OCI-LY1 (cell line): ENCODE data around the gene PLBD2.

Source experiments
- H2AFZ ChIP-seq: fragments of 200-600 bp; sonication (generic), shearing (Covaris generic); 2 replicates; pipeline ENCODE4 v1.6.0; 2014; ENCODE audit warnings: antibody characterized with exemption, mild to moderate bottlenecking, low read length
- H3F3A ChIP-seq: fragments of 200-600 bp; sonication (generic), shearing (Covaris generic); 2 replicates; pipeline ENCODE4 v1.6.0; 2014; ENCODE audit warnings: mild to moderate bottlenecking, antibody characterized with exemption, low read length, moderate library complexity; ENCODE audit not compliant: insufficient read depth
- H3K27ac ChIP-seq: fragments of 200-600 bp; sonication (generic); 2 replicates; pipeline ENCODE4 v1.5.1; 2014; ENCODE audit warnings: low read length, mixed run types, mild to moderate bottlenecking, low read depth; ENCODE audit not compliant: poor library complexity, severe bottlenecking
- H3K27me3 ChIP-seq: fragments of 200-600 bp; sonication (generic); 2 replicates; pipeline ENCODE4 v1.6.0; 2014; ENCODE audit warnings: antibody characterized with exemption, mild to moderate bottlenecking, low read length, moderate library complexity; ENCODE audit not compliant: insufficient read depth
- H3K36me3 ChIP-seq: fragments of 200-600 bp; sonication (generic); 2 replicates; pipeline ENCODE4 v1.6.1; 2014; ENCODE audit warnings: mild to moderate bottlenecking, antibody characterized with exemption, low read length, moderate library complexity, mixed read lengths; ENCODE audit not compliant: insufficient read depth
- H3K4me1 ChIP-seq: fragments of 200-600 bp; sonication (generic); 2 replicates; pipeline ENCODE4 v1.5.1; 2014; ENCODE audit warnings: mild to moderate bottlenecking, low read length, moderate library complexity; ENCODE audit not compliant: insufficient read depth, severe bottlenecking
- H3K4me2 ChIP-seq: fragments of 200-600 bp; sonication (generic), shearing (Covaris generic); 2 replicates; pipeline ENCODE4 v1.6.1; 2014; ENCODE audit warnings: low read length
- H3K4me3 ChIP-seq: fragments of 200-600 bp; sonication (generic); 2 replicates; pipeline ENCODE4 v1.5.1; 2014; ENCODE audit warnings: low read length, low read depth, mild to moderate bottlenecking, mixed read lengths; ENCODE audit not compliant: poor library complexity, severe bottlenecking
- H3K79me2 ChIP-seq: fragments of 200-600 bp; shearing (Covaris generic); 2 replicates; pipeline ENCODE4 v1.6.1; 2016; ENCODE audit warnings: mixed run types, low read length, mixed read lengths; ENCODE audit not compliant: insufficient read depth
- H3K9ac ChIP-seq: fragments of 200-600 bp; sonication (generic), shearing (Covaris generic); 2 replicates; pipeline ENCODE4 v1.6.1; 2014; ENCODE audit warnings: mild to moderate bottlenecking, low read length, mixed read lengths
- H3K9me2 ChIP-seq: fragments of 200-600 bp; sonication (generic), shearing (Covaris generic); 2 replicates; pipeline ENCODE4 v1.6.1; 2014; ENCODE audit warnings: low read depth, mild to moderate bottlenecking, low read length, mixed read lengths
- H3K9me3 ChIP-seq: fragments of 200-600 bp; shearing (Covaris generic); 2 replicates; pipeline ENCODE4 v1.6.1; 2014; ENCODE audit warnings: low read length, mixed read lengths
- H4K20me1 ChIP-seq: fragments of 200-600 bp; sonication (generic), shearing (Covaris generic); 2 replicates; pipeline ENCODE4 v1.6.0; 2016; ENCODE audit warnings: mild to moderate bottlenecking, low read length; ENCODE audit not compliant: insufficient read depth
- EZH2 ChIP-seq: fragments of 200-600 bp; sonication (generic), shearing (Covaris generic); IDR thresholded peaks from 2 replicates; pipeline ENCODE4 v1.8.0; 2017; ENCODE audit warnings: borderline replicate concordance, mixed run types, mild to moderate bottlenecking, antibody characterized with exemption, low read length, moderate library complexity, mixed read lengths
- TF ChIP-seq, protein P1 (sequence below): fragments of 200-600 bp; sonication (generic), shearing (Covaris generic); IDR thresholded peaks from 2 replicates; pipeline ENCODE4 v1.5.1; 2017; ENCODE audit warnings: mild to moderate bottlenecking, antibody characterized with exemption, low read length, moderate library complexity, mixed read lengths

PLBD2 gene

DNA sequence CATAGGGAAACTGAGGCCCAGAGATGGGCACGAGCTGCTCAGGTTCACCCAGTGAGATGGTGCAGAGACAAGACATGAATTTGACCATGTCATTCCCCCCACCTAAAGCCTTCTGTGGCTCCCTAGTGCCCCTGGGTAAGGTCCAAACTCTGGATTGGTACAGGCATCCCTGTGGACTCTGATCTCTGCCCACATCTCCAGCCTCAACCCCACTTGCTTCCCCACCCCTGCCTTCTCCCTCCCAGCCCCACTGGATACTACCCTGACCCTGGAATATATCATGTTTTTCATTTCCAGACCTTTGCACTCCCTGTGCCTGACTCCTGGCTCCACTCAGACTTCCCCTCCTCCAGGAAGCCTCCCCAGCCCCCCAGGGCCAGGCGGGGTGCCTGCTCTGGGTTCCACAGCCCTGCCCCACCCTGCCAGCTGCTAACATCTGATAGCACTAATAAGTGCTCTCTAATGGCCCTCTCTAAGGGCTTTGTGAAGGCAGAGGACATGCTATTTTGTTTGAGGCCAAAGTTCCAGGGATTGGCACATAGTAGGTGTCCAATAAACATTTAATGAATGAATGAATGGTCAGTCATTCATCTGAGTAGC lies 62.7 kb downstream of the PLBD2 start:
- Histone ChIP-seq H3K9ac (no peak overlapping the region), H3K36me3 (no peaks in the 10 kb centered on the region), H3K27ac (no peak overlapping the region), H3K4me2 (no peak overlapping the region), H4K20me1 (no peaks in the 10 kb centered on the region), H3K27me3 (no peaks in the 10 kb centered on the region), H3K4me1 (peaks cover 14% of the 10 kb centered on the region), H3K79me2 (no peaks in the 10 kb centered on the region), H3K9me3 (no peaks in the 10 kb centered on the region), H3K4me3 (no peak overlapping the region), H3F3A (no peaks in the 10 kb centered on the region), H2AFZ (no peak overlapping the region), H3K9me2 (no peaks in the 10 kb centered on the region)
- no peak for TF ChIP-seq EZH2
- TF ChIP-seq, protein P1, sequence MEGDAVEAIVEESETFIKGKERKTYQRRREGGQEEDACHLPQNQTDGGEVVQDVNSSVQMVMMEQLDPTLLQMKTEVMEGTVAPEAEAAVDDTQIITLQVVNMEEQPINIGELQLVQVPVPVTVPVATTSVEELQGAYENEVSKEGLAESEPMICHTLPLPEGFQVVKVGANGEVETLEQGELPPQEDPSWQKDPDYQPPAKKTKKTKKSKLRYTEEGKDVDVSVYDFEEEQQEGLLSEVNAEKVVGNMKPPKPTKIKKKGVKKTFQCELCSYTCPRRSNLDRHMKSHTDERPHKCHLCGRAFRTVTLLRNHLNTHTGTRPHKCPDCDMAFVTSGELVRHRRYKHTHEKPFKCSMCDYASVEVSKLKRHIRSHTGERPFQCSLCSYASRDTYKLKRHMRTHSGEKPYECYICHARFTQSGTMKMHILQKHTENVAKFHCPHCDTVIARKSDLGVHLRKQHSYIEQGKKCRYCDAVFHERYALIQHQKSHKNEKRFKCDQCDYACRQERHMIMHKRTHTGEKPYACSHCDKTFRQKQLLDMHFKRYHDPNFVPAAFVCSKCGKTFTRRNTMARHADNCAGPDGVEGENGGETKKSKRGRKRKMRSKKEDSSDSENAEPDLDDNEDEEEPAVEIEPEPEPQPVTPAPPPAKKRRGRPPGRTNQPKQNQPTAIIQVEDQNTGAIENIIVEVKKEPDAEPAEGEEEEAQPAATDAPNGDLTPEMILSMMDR: no peak

DNA sequence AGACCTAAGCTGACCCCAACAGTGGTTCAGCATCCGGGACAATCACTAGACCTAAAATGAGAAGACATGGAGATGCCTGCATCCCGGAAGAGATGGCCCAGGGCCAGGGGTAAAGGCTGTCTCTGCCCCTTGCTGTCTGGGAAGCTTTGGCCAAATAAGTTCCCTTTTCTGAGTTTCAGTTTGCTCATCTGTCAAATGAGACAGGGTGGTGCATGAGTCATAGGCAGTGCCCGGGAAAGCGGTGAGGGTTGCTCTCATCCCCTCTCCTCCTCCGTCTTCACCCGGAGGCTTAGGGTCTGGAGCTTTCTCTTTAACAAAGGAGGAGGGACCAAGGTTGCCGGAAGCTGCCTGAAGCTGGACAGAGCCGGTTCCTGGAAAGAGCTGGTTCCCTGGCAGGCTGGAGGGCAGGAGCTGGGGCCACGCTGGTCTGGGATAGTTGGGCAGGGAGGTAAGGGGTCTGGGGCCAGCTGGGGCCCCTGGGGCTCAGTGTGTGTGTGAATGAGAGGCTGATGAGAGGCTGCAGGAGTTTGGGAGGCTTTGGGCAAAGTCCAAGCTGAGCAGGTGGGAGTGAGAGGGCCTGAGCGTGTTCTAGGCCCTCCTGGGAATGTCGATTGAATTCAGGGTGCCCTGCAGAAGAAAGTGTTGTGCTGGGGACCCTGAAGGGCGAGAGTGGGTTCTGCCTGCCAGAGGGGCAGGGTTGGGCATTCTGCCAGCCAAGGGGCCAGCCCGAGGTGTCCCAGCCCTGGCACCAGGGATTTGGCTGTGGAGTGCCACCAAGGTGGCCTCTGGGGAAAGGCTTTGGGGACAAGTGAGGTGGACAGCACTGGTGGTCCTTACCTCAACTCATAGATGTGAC lies 63.9 kb downstream of the PLBD2 start, which contains the start of gene SDSL:
Gene SDSL, plus strand, starts transcription at position 351 of the 856 bp plus-strand sequence. CDS start 5,603 bp downstream, outside the sequence.
- H3K4me1 ChIP-seq: peaks cover 15% of the 10 kb centered on the region
- H3K9me2 ChIP-seq: no peaks in the 10 kb centered on the region
- no peak within 1 kb of the TSS for H3K27ac ChIP-seq
- TF ChIP-seq, protein P1: no peak
- no peak for TF ChIP-seq EZH2
- no peak within 1 kb of the TSS for H2AFZ ChIP-seq
- H4K20me1 ChIP-seq: no peaks in the 10 kb centered on the region
- H3K36me3 ChIP-seq: no peaks in the 10 kb centered on the region
- no peaks in the 10 kb centered on the region for H3K9me3 ChIP-seq
- H3K4me2 ChIP-seq: peak within 1 kb of the TSS; percentile 50
- no peaks in the 10 kb centered on the region for H3K27me3 ChIP-seq
- H3K79me2 ChIP-seq: no peaks in the 10 kb centered on the region
- no peak within 1 kb of the TSS for H3K4me3 ChIP-seq
- H3F3A ChIP-seq: no peaks in the 10 kb centered on the region
- H3K9ac ChIP-seq: no peak within 1 kb of the TSS

DNA sequence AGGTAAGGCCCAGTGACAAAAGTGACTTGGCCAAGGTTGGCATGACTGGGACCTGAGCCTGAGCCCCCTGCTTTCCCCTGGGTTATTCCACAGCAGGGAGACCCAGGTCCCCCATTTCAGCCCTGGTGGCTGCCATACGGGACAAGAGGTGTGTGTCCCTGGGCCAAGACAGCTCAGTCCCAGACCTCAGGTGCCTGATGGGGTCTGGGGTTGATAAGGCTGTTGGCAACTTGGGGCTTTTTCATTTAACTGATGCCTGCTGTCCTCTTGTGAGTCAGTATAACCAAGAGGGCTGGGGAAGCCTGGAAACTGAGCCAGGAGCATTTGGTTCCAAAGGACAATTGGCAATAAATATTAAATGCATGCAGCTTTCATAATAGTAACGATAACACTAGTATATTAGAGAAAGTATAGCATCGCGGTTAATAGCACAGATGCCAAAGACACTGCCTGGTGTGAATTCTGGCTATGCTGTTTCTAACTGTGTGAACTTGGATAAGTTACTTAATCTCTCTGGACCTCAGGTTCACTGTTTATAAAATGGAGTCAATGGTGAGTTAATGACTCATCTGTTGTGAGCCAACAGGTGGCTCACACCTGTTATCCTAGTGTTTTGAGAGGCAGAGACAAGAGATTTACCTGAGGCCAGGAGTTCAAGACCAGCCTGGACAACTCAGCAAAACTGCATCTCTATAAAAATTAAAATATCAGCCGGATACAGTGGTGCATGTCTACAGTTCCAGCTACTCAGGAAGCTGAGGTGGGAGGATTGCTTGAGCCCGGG lies 64.7 kb downstream of the PLBD2 start:
- H2AFZ ChIP-seq: no peak overlapping the region
- no peak overlapping the region for H3K9ac ChIP-seq
- H3F3A ChIP-seq: no peaks in the 10 kb centered on the region
- no peaks in the 10 kb centered on the region for H3K9me2 ChIP-seq
- H3K27me3 ChIP-seq: no peaks in the 10 kb centered on the region
- TF ChIP-seq, protein P1: no peak
- no peak for TF ChIP-seq EZH2
- no peaks in the 10 kb centered on the region for H3K36me3 ChIP-seq
- H3K27ac ChIP-seq: no peak overlapping the region
- no peak overlapping the region for H3K4me2 ChIP-seq
- no peaks in the 10 kb centered on the region for H4K20me1 ChIP-seq
- peaks cover 15% of the 10 kb centered on the region for H3K4me1 ChIP-seq
- no peak overlapping the region for H3K4me3 ChIP-seq
- no peaks in the 10 kb centered on the region for H3K79me2 ChIP-seq
- H3K9me3 ChIP-seq: no peaks in the 10 kb centered on the region
